HG03175 (cell line): ENCODE results near the gene FLYWCH1.

Source experiments
- ATAC-seq: cut with Tn5 transposase; IDR thresholded peaks from one replicate; pipeline ENCODE4 v1.9.1; 2021; ENCODE audit warnings: mild to moderate bottlenecking, moderate library complexity; ENCODE audit not compliant: unreplicated experiment

The FLYWCH1 gene

DNA sequence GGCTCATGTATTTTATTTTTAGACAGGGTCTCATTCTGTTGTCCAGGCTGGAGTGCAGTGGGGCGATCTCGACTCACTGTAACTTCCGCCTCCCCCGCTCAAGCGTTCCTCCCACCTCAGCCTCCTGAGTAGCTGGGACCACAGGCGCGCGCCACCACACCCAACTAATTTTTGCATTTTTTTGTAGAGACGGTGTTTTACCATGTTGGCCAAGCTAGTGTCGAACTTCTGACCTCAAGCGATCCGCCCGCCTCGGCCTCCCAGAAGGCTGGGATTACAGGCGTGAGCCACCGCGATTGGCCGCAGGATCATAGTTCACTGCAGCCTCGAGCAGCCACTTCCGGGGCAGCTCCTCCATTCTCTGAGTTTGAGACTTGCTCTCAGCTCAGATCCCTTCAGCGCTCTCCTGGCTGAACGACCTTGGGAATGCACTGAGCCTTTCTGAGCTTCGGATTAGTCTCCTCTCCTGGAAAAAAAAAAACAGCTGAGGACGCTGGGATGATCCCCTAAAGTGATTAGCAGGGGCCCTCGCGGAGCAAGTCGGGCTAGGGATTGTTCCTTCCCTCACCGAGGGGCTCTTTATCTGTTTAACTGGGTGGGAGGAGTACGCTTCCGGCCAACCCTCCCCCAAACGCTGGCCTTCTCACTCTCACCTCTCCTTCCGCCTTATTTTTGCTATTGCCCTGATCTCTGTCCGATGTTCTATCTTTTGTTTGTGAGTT is 69.6 kb downstream of the FLYWCH1 start:
- no peak for ATAC-seq

DNA sequence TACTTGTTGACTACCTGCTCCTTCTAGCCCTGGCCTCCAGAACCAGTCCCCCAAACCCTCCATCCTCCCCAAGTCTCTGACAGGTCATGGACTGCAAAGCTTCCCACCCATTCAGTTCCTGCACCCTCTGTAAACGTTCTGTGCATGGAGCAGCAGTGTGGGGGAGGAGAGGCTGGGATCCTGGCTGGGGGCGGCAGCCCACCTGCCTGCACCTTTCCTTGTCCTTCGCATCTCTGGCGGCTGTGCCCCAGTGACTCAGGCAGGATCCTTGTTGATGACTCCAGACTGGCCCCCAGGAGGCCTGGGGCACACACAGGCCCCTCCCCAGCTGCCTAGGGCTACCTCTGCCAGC is 70.1 kb downstream of the FLYWCH1 start:
- ATAC-seq: no peak

DNA sequence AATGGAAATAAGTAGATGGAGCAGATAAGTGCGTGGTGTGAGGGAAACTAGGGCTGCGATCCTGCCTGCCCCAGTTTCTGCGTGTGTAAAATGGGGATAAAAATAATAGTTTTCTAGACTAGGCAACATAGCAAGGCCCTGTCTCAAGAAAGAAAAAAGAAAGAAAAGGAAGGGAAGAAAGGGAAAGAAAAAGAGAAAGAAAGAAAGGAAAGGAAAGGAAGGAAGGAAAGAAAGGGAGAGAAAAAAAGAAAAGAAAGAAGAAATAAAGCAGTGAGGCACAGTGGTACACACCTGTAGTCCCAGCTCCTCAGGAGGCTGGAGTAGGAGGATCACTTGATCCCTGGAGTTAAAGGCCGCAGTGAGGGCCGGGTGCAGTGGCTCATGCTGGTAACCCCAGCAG is 70.7 kb downstream of the FLYWCH1 start:
- ATAC-seq: no peak

DNA sequence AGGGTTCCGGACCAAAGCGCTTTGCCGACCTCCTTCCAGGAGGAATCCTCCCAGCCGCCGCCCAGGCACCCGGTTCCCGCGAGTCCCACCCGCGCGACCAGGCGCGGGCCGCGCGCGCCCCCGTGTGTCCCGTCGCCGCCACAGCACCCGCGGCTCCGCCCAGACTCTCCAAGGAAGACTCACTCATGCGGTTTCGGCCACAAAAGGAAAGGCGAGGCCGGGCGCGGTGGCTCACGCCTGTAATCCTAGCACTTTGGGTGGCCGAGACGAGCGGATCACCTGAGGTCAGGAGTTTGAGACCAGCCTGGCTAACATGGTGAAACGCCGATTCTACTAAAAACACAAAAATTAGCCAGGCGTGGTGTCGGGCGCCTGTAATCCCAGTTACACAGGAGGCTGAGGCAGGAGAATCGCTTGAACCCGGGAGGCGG is 72.0 kb downstream of the FLYWCH1 start:
- ATAC-seq: no peak

DNA sequence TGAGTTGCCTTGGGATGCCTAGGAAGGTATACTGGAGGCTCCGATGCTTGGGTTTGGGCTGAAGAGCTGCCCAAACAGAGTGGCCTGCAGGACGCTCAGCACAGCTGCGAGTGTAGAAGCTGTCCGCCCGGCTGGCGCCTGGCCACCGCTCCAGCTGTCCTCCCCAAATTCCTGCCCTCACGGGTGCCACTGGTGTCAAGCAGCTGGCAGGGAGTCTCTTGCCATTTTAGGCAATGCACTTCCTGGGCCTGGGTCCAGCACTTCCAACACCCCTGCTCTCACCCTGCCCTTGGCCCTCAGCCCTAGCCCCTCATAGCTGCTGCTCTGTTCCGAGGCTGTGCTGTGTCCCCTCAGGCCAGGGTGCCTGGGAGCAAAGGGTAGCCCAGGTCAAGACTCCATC is 73.7 kb downstream of the FLYWCH1 start:
- ATAC-seq: no peak

DNA sequence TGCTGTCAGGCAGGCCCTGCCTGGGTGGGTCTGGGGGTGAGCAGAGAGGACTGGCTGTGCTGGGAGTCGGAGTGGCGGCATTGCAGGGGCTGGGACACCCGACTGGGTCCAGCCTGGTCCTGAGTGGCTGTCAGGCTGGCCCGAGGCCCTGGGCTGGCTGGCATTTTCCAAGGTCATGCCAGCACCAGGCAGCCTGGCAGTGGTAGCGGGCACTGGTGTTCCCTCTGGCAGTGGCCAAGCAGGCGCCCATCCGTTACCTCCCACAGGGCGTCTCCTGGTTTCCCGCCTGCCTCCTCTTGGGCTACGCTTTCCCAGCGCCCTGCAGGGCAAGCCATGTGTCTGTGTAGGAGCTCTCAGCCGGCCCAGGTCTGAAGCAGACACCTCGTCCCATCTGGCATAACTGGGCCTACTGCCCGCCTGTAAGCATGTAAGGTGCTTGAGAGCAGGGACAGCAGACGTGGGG is 74.2 kb downstream of the FLYWCH1 start:
- ATAC-seq: no peak

DNA sequence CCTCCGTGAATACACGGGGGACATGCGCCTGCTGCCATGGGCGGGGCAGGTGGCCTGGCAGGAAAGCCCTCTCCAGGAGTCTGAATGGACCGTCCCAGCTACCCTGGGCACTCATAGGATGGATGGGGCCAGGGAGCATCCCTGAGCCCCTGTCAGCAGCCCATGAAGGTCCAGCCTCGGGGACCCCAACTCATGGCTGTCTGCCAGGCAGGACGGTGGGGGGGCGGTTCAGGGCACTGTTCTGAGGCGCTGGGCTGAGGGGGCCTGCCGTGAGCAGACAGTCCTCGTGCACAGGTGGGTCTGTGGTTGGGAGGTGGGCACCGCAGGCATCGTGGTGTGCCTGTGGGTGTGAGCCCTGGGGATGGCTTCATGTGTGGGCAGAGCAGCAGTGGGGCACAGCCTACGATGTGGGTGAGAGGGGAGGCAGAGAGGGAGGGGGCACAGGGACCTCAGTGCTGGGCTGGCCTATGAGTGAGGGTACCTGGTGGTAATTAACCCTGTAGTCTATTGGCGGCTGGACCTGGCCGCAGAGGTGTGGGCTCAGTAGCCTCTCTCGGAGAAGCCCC is 75.0 kb downstream of the FLYWCH1 start:
- ATAC-seq: no peak

DNA sequence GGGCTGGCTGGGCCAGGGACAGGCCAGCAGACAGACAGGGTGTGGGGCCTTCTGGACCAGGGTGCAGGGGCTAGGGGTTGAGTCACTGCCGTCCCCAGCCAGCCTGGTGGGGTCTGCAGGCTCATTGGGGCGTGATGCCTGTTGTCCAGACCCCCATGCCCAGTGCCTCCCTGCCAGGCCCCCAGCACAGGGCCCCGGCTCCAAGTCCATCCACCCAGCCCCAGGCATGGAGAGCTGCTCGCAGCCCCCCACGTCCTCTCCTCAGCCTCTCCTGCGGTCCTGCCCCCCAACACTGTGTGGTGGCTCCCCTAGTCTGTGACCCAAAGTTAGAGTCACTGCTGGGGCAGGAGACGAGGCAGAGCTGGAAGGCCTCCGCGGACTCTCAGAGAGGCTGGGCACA is 75.6 kb downstream of the FLYWCH1 start:
- ATAC-seq: no peak

DNA sequence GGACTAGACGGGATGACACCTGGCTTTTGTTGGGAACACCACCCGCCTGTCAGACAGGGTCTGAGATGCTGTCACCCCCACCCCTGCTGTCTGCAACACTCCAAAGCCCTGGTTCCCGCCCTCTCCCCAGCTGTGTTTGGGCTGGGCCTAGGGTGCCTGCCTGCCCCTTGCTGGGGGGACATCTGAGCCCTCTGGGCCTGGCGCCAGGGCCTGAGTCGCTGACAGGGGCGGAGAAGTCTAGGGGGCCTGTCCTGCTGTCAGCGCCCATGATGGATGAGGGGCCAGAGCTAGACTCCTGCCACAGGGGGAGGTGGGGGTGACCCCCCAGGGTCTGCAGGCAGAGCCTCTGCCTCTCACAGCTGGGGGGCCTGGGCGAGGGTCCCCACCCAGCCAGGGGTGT is 76.1 kb downstream of the FLYWCH1 start:
- no peak for ATAC-seq

DNA sequence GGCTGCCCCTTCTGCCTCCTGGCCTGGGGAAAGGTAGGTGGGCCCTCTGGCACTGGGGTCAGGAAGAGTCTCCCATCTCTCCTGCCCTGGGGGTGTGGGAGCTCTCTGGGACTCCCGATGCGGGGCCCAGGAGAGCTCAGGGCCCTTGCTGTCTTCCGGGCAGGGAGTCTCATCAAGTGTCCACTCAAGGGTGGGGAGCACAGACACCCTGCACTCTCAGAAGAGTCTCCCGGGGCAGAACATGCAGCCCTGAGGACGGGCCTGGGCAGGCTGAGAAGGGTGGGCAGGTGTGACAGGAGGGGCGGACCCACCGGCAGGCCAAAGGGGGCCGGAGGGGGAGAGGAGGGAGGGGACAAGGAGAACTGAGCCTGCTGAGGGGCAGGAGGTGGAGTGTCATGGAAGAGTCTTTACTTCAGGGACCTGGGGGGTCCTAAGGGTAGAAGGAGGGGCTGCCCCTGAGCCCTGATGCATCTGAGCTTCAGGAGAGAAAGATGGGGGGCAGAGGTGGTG is 76.9 kb downstream of the FLYWCH1 start:
- ATAC-seq: no peak

DNA sequence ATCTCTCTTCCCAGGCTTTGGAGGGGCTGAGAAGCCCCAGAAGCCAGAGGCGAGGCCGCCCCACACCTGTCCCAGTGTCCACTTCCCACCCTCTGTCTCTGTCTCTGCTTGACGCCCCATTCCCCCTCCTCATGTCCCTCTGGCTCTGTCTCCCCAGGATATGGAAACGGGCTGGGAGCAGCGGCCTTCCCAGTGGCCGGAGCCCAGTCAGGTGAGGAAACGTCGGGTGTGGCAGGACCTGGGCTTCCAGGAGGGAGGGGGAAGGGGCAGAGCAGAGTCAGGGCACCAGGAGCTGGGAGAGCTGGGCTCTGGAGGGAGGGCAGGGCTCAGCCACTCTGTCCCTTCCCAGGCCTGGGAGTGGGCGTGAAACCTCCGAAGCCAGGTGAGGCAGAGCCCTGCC is 79.2 kb downstream of the FLYWCH1 start:
- ATAC-seq: no peak

DNA sequence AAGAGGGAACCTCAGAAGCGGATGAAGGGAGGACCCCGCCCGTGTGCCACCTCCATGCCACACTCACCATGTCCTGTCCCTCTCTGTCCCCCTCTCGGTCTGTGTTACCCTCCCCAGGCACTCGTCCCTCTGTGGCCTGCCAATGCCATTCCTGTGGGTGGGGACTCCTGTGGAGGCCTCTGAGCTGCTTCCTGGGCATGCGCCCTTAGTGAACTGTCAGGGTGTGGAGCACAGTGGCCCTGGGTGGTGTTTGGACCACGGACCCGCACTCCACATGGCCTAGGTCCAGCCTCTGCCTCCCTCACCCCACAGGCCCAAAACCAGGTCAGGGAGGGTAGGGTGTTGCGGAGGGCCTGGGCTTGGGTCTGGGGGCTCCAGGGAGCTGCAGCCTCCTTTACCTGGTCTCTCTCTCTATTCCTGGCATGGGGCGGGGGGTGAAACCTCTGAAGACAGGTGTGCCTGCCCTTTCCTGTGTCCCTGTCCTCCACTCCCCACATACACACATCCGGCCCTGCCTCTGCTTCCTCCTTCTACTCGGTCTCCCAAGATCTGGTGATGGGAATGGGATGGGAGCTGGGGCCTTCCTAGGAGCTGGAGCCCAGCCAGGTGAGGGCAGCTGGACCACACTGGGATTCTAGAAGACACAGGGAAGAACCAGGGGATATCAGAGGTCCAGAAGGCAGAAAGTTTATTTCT is 80.0 kb downstream of the FLYWCH1 start:
- ATAC-seq: no peak

DNA sequence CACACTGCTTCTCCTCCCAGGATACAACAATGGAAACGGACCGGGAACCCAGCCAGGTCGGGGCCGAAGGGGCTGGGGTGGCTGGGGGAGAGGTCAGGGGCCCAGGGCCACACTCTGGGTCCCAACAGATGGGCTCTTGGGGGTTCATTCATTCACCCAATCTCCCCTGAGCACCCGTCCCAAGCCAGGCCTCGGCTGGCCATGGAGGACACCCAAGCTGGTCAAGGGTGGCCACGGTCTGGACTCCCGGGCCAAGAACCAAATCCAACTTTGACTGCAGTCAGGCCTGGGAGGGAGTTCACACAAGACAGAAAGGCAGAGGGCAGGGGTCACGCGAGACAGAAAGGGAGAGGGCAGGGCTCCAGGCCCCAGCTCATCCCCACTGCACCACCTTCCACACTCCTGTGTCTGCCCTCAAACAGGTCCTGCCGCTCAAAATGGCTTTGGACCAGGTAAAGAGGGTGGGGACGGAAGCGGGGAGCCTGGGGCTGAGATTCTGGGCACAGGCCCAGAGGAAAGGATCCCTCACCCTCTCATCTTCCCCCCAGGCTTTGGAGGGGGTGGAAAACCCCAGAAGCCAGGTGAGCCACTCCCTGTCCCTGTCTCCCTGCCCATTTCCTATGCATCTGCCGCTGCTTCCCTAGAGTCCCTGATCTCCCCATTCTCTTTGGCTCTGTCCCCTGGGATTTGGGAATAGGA is 80.8 kb downstream of the FLYWCH1 start:
- no peak for ATAC-seq

DNA sequence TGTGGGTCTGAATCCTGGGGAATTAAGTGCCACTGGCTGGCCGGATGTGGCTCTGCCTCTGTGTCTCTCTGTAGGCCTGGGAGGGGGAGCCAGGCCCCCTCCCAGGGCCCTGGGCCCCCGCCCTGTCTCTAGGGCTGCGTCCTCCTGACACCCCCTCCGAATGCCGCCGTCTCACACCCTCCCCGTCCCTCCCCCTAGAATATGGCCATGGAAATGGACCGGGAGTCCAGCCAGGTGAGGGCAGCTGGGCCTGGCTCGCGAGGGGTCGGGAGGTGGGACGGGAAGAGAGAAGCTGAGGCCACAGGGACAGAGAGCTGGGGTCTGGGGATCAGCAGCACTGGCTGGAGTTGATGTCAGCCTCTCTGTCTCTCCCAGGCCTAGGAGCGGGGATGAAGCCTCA is 84.6 kb downstream of the FLYWCH1 start:
- ATAC-seq: no peak

DNA sequence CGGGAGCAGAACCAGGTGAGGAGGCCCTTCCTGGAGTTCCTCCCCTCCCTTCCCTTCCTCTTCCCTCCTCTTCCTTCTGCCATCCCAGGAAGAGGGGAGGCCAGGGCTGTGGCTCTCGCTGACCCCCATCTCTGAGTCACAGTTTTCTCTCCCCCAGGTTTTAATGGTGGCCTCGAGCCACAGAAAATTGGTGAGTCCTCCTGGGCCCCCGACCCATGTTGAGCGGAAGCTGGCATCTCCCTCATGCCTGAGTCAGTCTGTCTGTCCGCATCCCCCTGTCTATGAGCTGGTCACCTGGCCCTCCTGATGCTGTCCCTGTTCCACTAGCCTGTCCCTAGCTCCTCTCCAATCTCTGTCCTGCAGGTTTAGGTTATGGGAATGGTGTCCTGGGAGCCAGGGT is 88.2 kb downstream of the FLYWCH1 start:
- no peak for ATAC-seq

DNA sequence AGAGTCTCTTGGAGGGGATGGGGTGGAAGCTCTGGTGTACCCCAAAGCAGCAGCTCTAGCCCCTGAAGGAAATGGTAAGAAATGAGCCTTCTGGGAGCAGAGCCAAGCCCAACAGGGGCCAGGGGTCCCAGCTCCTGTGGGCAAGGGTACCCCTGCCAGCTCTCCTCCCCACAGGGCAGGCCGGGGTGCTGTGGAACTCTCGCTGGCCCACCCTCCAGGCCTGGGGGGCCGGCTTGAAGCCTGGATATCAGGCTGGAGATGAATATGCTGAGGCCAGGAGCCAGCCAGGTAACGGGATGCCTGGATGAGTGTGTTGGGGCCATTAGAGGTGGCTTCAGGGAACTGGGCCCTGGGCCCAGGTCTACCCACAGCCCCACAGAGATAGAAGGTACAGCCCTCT is 88.8 kb downstream of the FLYWCH1 start:
- ATAC-seq: no peak
